ENCODE data around the gene DOCK2. TPM values are rescaled to one million over a fixed set of nuclear protein-coding genes. Genes with fewer than 3 reads are reported as not detected.

The DOCK2 gene
- total RNA-seq: 100 to 1,000 TPM; 192 to 203 TPM

GRCh38 chr5:169637085-169637548 is at the start of gene DOCK2:
DOCK2 (plus strand) TSS chr5:169637275; CDS start chr5:169637327, 52 bp downstream.
- H3K9me3 Mint-ChIP-seq: peaks cover 11% of the 10 kb centered on the region
- CTCF ChIA-PET: interaction anchor here (1.2 kb wide), 1 partner anchor 12 kb away, joined by 5 read pairs; no protein-coding TSS in a partner anchor
- H3K4me3 Mint-ChIP-seq: peak within 1 kb of the TSS; percentile 93
- peak; percentile 74 for DNase-seq
- peaks cover 47% of the 10 kb centered on the region for H3K4me1 Mint-ChIP-seq (ENCODE audit: low read depth)
- intact Hi-C loops (cut with micrococcal nuclease): loop anchor here (1.0 to 5.0 kb wide), 5 partner anchors 12 to 66 kb away; partner anchors contain the start of gene SPDL1
- no peaks in the 10 kb centered on the region for H3K27me3 Mint-ChIP-seq (ENCODE audit: low read depth)
- H3K36me3 Mint-ChIP-seq (ENCODE audit: low read depth): peaks cover 32% of the 10 kb centered on the region
- H3K27ac Mint-ChIP-seq: peak within 1 kb of the TSS; percentile 95

DNA sequence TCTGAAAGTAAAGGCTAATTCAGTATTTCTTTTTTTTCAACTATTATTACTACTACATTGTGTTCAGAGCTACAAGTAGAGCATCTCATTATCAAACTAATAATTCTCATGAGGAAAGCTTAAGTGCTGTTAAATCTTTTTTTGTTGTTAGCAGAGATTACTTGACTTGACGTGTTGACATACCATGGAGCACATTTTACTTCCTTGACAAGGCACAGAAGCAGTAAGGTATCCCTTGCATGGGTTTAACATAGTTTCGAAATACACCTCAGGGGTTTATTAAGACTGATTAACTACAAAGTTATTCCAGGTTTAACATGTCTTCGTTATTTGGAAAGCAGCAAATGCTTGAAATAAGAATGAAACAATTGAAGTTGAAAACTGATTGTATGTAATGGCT is 46.5 kb upstream of the DOCK2 start:
- CTCF ChIA-PET: interaction anchor here (1.0 kb wide), 1 partner anchor 10 kb away, joined by 4 read pairs; no protein-coding TSS in a partner anchor
- Mint-ChIP-seq H3K36me3 (ENCODE audit: low read depth) (peaks cover 53% of the 10 kb centered on the region), H3K4me3 (no peak overlapping the region), H3K4me1 (ENCODE audit: low read depth) (peaks cover 2% of the 10 kb centered on the region), H3K27ac (no peak overlapping the region), H3K9me3 (no peaks in the 10 kb centered on the region), H3K27me3 (ENCODE audit: low read depth) (no peaks in the 10 kb centered on the region)
- intact Hi-C loops (cut with micrococcal nuclease): no loop called here
- no peak for DNase-seq

GRCh38 chr5:169591636-169592035 is 45.4 kb upstream of the DOCK2 start:
- H3K27me3 Mint-ChIP-seq (ENCODE audit: low read depth): no peaks in the 10 kb centered on the region
- H3K9me3 Mint-ChIP-seq: no peaks in the 10 kb centered on the region
- peaks cover 57% of the 10 kb centered on the region for H3K36me3 Mint-ChIP-seq (ENCODE audit: low read depth)
- H3K27ac Mint-ChIP-seq: no peak overlapping the region
- no peaks in the 10 kb centered on the region for H3K4me1 Mint-ChIP-seq (ENCODE audit: low read depth)
- H3K4me3 Mint-ChIP-seq: no peak overlapping the region
- DNase-seq: no peak
- intact Hi-C loops (cut with micrococcal nuclease): no loop called here
- CTCF ChIA-PET: interaction anchor here (0.6 kb wide), 1 partner anchor 8 kb away, joined by 3 read pairs; the partner anchor contains the start of gene SPDL1

DNA sequence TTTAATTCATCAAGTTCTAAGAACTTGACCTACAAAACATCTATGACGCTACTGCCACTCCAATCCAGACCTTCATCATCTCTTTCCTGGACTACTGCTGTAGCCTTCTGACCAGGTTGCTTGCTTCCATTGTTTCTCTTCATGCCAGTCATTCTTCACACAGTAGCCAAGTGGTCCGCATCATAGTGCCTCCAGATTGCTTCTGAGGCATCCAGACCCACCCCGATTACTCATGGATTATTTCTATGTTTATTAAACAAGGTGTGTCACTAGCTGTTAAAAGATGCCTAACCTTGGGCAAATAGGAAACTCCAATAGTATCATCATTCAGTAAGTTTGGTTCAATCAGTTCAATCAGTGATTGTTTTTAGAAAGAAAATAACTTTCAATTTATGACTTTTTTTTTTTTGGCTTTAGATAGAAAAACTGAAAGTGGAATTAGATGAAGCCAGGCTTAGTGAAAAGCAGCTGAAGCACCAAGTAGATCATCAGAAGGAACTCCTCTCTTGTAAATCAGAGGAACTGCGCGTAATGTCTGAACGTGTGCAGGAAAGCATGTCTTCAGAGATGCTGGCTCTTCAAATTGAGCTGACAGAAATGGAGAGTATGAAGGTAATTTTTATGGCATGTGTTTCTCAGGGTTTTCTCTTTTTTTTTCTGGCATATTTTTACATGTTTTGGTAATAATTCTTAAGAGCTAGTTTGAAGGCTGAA is 44.0 kb upstream of the DOCK2 start:
- Mint-ChIP-seq H3K9me3 (no peaks in the 10 kb centered on the region), H3K36me3 (ENCODE audit: low read depth) (peaks cover 66% of the 10 kb centered on the region), H3K4me1 (ENCODE audit: low read depth) (no peaks in the 10 kb centered on the region), H3K4me3 (no peak overlapping the region), H3K27me3 (ENCODE audit: low read depth) (no peaks in the 10 kb centered on the region), H3K27ac (no peak overlapping the region)
- DNase-seq: no peak
- CTCF ChIA-PET: interaction anchor here (0.7 kb wide), 1 partner anchor 10 kb away, joined by 4 read pairs; the partner anchor contains the start of gene SPDL1
- intact Hi-C loops (cut with micrococcal nuclease): no loop called here

GRCh38 chr5:169595172-169595820 is 41.8 kb upstream of the DOCK2 start:
- no peaks in the 10 kb centered on the region for H3K9me3 Mint-ChIP-seq
- H3K27ac Mint-ChIP-seq: no peak overlapping the region
- intact Hi-C loops (cut with micrococcal nuclease): no loop called here
- DNase-seq: no peak
- no peak overlapping the region for H3K4me3 Mint-ChIP-seq
- H3K27me3 Mint-ChIP-seq (ENCODE audit: low read depth): no peaks in the 10 kb centered on the region
- CTCF ChIA-PET: no interaction called here
- H3K36me3 Mint-ChIP-seq (ENCODE audit: low read depth): peaks cover 64% of the 10 kb centered on the region
- no peaks in the 10 kb centered on the region for H3K4me1 Mint-ChIP-seq (ENCODE audit: low read depth)

- CTCF ChIA-PET: interaction anchor here (0.7 kb wide), 1 partner anchor 237 kb away, joined by 3 read pairs; no protein-coding TSS in a partner anchor
- Mint-ChIP-seq H3K9me3 (no peaks in the 10 kb centered on the region), H3K27me3 (ENCODE audit: low read depth) (no peaks in the 10 kb centered on the region), H3K4me1 (ENCODE audit: low read depth) (no peaks in the 10 kb centered on the region), H3K36me3 (ENCODE audit: low read depth) (peaks cover 62% of the 10 kb centered on the region), H3K4me3 (no peak overlapping the region), H3K27ac (no peak overlapping the region)
- no peak for DNase-seq
- intact Hi-C loops (cut with micrococcal nuclease): no loop called here
Observed at GRCh38 chr5:169599451-169599850, 37.6 kb upstream of the DOCK2 start.

GRCh38 chr5:169602535-169602934 is 34.5 kb upstream of the DOCK2 start:
- Mint-ChIP-seq H3K36me3 (ENCODE audit: low read depth) (peaks cover 47% of the 10 kb centered on the region), H3K9me3 (no peaks in the 10 kb centered on the region), H3K4me1 (ENCODE audit: low read depth) (no peaks in the 10 kb centered on the region), H3K4me3 (no peak overlapping the region), H3K27me3 (ENCODE audit: low read depth) (no peaks in the 10 kb centered on the region), H3K27ac (no peak overlapping the region)
- intact Hi-C loops (cut with micrococcal nuclease): no loop called here
- DNase-seq: no peak
- CTCF ChIA-PET: no interaction called here

DNA sequence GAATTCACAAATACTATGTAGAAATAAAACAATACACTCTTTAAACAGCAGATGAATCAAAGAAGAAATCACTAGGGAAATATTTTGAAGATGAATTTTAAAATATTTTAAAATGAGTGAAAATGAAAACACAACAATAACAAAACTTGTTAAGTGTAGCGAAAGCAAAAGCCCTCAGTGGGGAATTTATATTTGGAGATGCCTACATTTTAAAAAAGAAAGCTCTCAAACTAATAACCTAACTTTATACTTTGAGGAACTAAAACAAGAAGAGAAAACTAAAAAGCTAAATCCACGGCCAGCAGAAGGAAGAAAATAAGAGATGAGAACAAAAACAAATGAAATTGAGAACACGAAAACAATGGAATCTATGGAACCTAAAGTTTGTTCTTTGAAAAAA is 30.8 kb upstream of the DOCK2 start:
- no peak overlapping the region for H3K27ac Mint-ChIP-seq
- H3K27me3 Mint-ChIP-seq (ENCODE audit: low read depth): peaks cover 4% of the 10 kb centered on the region
- CTCF ChIA-PET: interaction anchor here (0.7 kb wide), 1 partner anchor 934 kb away, joined by 3 read pairs; no protein-coding TSS in a partner anchor
- H3K4me1 Mint-ChIP-seq (ENCODE audit: low read depth): no peaks in the 10 kb centered on the region
- H3K36me3 Mint-ChIP-seq (ENCODE audit: low read depth): peaks cover 24% of the 10 kb centered on the region
- intact Hi-C loops (cut with micrococcal nuclease): no loop called here
- H3K9me3 Mint-ChIP-seq: peaks cover 6% of the 10 kb centered on the region
- H3K4me3 Mint-ChIP-seq: no peak overlapping the region
- DNase-seq: no peak

- intact Hi-C loops (cut with micrococcal nuclease): no loop called here
- H3K4me3 Mint-ChIP-seq: no peak overlapping the region
- H3K27me3 Mint-ChIP-seq (ENCODE audit: low read depth): peaks cover 10% of the 10 kb centered on the region
- no peaks in the 10 kb centered on the region for H3K4me1 Mint-ChIP-seq (ENCODE audit: low read depth)
- no peak for DNase-seq
- CTCF ChIA-PET: no interaction called here
- H3K36me3 Mint-ChIP-seq (ENCODE audit: low read depth): peaks cover 11% of the 10 kb centered on the region
- H3K9me3 Mint-ChIP-seq: peaks cover 12% of the 10 kb centered on the region
- H3K27ac Mint-ChIP-seq: no peak overlapping the region
Observed at GRCh38 chr5:169607882-169608281, 29.2 kb upstream of the DOCK2 start.

DNA sequence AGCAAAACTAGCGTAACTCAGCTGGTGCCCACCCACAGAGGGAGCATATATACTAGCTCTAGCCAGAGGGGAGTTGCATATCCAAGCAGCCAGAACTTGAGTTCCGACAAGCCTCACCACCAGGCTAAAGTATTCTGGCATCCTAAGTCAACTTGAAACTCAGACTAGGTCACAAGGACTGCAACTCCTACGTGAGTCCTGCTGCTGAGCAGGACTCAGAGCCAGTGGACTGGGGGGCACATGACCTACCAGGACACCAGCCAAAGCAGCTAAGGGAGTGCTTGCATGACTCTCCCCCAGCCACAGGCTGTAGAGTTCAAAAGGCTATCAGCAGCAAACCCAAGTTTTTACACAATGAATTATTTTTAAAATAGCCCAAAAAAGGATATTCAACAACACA is 27.4 kb upstream of the DOCK2 start:
- CTCF ChIA-PET: no interaction called here
- no peak overlapping the region for H3K27ac Mint-ChIP-seq
- no peak overlapping the region for H3K4me3 Mint-ChIP-seq
- no peaks in the 10 kb centered on the region for H3K4me1 Mint-ChIP-seq (ENCODE audit: low read depth)
- peaks cover 13% of the 10 kb centered on the region for H3K27me3 Mint-ChIP-seq (ENCODE audit: low read depth)
- no peaks in the 10 kb centered on the region for H3K36me3 Mint-ChIP-seq (ENCODE audit: low read depth)
- H3K9me3 Mint-ChIP-seq: peaks cover 12% of the 10 kb centered on the region
- intact Hi-C loops (cut with micrococcal nuclease): no loop called here
- no peak for DNase-seq

DNA sequence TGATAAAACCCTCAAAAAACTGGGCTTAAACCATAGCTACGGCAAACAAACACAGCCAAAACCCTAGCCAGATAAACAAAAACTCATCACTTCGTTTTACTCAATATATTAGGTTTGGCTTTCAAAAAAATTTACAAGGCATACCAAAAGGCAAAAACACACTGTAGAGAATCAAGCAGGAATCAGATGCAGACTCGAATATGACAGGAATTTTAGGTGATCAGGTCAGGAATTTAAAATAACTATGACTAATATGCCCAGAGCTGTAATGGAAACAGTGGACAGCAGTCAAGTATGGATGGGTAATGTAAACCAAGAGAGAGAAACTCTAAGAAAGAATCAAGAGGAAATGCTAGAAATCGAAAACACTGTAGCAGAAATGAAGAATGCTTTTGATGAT is 26.5 kb upstream of the DOCK2 start:
- no peak overlapping the region for H3K27ac Mint-ChIP-seq
- CTCF ChIA-PET: no interaction called here
- H3K27me3 Mint-ChIP-seq (ENCODE audit: low read depth): peaks cover 13% of the 10 kb centered on the region
- no peak overlapping the region for H3K4me3 Mint-ChIP-seq
- DNase-seq: no peak
- peaks cover 12% of the 10 kb centered on the region for H3K9me3 Mint-ChIP-seq
- H3K4me1 Mint-ChIP-seq (ENCODE audit: low read depth): no peaks in the 10 kb centered on the region
- intact Hi-C loops (cut with micrococcal nuclease): no loop called here
- H3K36me3 Mint-ChIP-seq (ENCODE audit: low read depth): no peaks in the 10 kb centered on the region

- intact Hi-C loops (cut with micrococcal nuclease): no loop called here
- Mint-ChIP-seq H3K9me3 (peaks cover 11% of the 10 kb centered on the region), H3K27me3 (ENCODE audit: low read depth) (peaks cover 9% of the 10 kb centered on the region), H3K27ac (no peak overlapping the region), H3K36me3 (ENCODE audit: low read depth) (no peaks in the 10 kb centered on the region), H3K4me1 (ENCODE audit: low read depth) (no peaks in the 10 kb centered on the region), H3K4me3 (no peak overlapping the region)
- CTCF ChIA-PET: no interaction called here
- DNase-seq: no peak
Observed at GRCh38 chr5:169615561-169615960, 21.5 kb upstream of the DOCK2 start.
